K562 (cell line): ENCODE data around the gene ITPK1. TPM values are rescaled to one million over a fixed set of nuclear protein-coding genes. Genes with fewer than 3 reads are reported as not detected.
A peak's percentile ranks its signal among the peaks of the same experiment; 100 is the strongest.

Experiments used
- ARID3B ChIP-seq: fragments of 250-450 bp; sonication (Bioruptor Pico); IDR thresholded peaks from 2 replicates; pipeline ENCODE4 v1.4.0; 2020; ENCODE audit warnings: borderline replicate concordance
- CTCFL ChIP-seq: IDR thresholded peaks from 2 replicates; pipeline ENCODE4 v1.6.1; 2011; ENCODE audit warnings: borderline replicate concordance, low read depth, mild to moderate bottlenecking, moderate library complexity, low read length; ENCODE audit not compliant: insufficient read depth, poor library complexity, severe bottlenecking
- DEAF1 ChIP-seq: fragments of 450-650 bp; formaldehyde crosslinking; IDR thresholded peaks from 2 replicates; pipeline ENCODE4 v1.4.0; 2020; ENCODE audit warnings: mild to moderate bottlenecking, moderate library complexity
- ETS1 ChIP-seq: conservative IDR thresholded peaks from 2 replicates; pipeline ENCODE4 v1.6.1; 2011; ENCODE audit warnings: low read depth, mild to moderate bottlenecking, low read length; ENCODE audit not compliant: control insufficient read depth
- HOMEZ ChIP-seq: fragments of 250-450 bp; sonication (Bioruptor Pico); IDR thresholded peaks from 2 replicates; pipeline ENCODE4 v1.4.0; 2020; ENCODE audit warnings: mild to moderate bottlenecking, moderate library complexity
- KDM2B ChIP-seq: fragments of 250-450 bp; sonication (Bioruptor Pico); IDR thresholded peaks from 2 replicates; pipeline ENCODE4 v1.8.0; 2021; ENCODE audit warnings: mild to moderate bottlenecking, moderate library complexity
- KHSRP ChIP-seq: fragments of 450-650 bp; IDR thresholded peaks from 2 replicates; pipeline ENCODE4 v1.6.1; 2017
- L3MBTL2 ChIP-seq: fragments of 450-650 bp; IDR thresholded peaks from 2 replicates; pipeline ENCODE4 v1.6.1; 2016; ENCODE audit warnings: mild to moderate bottlenecking, moderate library complexity
- MEIS2 ChIP-seq: fragments of 450-650 bp; IDR thresholded peaks from 2 replicates; pipeline ENCODE4 v1.6.1; 2014; ENCODE audit warnings: mild to moderate bottlenecking; ENCODE audit not compliant: partially characterized antibody
- NR2F6 ChIP-seq: fragments of 450-650 bp; formaldehyde crosslinking; IDR thresholded peaks from 2 replicates; pipeline ENCODE4 v1.4.0; 2020; ENCODE audit warnings: mild to moderate bottlenecking
- PRDM10 ChIP-seq: fragments of 450-650 bp; IDR thresholded peaks from 2 replicates; pipeline ENCODE4 v1.6.1; 2018; ENCODE audit not compliant: partially characterized antibody
- SMAD1 ChIP-seq: fragments of 150-350 bp; IDR thresholded peaks from 2 replicates; pipeline ENCODE4 v1.6.1; 2014; ENCODE audit warnings: low read length, low read depth; ENCODE audit not compliant: partially characterized antibody
- ZNF408 ChIP-seq: fragments of 250-450 bp; sonication (Bioruptor Pico); IDR thresholded peaks from 2 replicates; pipeline ENCODE4 v1.4.0; 2020; ENCODE audit warnings: low read depth, mild to moderate bottlenecking, moderate library complexity
- ZSCAN29 ChIP-seq: fragments of 450-650 bp; IDR thresholded peaks from 2 replicates; pipeline ENCODE4 v1.6.1; 2017
- polyA plus RNA-seq, 8 experiments: library from polyadenylated mRNA; depleted of rRNA in 4 of 8; stranded (reverse) in 5 of 8; unstranded in 3 of 8; fragments of >200 nt; fragmentation: Nextera tagmentation in 2 of 8; fragmentation: Illumina TruSeq in 1 of 8; extraction: Ambion mirVana in 2 of 8; extraction: Trizol in 1 of 8; gene quantifications; 2 replicates each; pipeline versions ENCODE4 v1.2.1 to v1.2.3, GENCODE V29; 2011 to 2014; ENCODE audit warnings: inconsistent platforms in 1 of 8, missing spikeins in 1 of 8
- total RNA-seq, 7 experiments: library from RNA; depleted of rRNA in 6 of 7; stranded (reverse); fragments of >200 nt in 6 of 7; fragmentation: Illumina TruSeq in 2 of 7; extraction: Trizol in 2 of 7; gene quantifications; 2 replicates each; pipeline versions ENCODE4 v1.2.1 to v1.2.3, GENCODE V29; 2011 to 2021; ENCODE audit warnings: low replicate concordance in 1 of 7

The ITPK1 gene
- total and polyA plus RNA-seq, 9 of the 15 experiments (the other 6 are each of a cell fraction or from before 2014, with no cell fraction given): 1.2 to 39.2 (median 23.0) TPM

- TF ChIP-seq SMAD1 (no peak), CTCFL (no peak), ZNF408 (CRISPR knock-in tag) (no peak), ARID3B (CRISPR knock-in tag) (no peak), KDM2B (CRISPR knock-in tag) (no peak), L3MBTL2 (peak; percentile 64), HOMEZ (CRISPR knock-in tag) (no peak), ZSCAN29 (peak; percentile 64), NR2F6 (CRISPR knock-in tag) (no peak), PRDM10 (peak; percentile 84), DEAF1 (CRISPR knock-in tag) (peak; percentile 12), MEIS2 (peak; percentile 13), KHSRP (no peak), ETS1 (no peak)
Measured at GRCh38 chr14:93112891-93113677, 2.6 kb downstream of the ITPK1 start (continued).
